Nephron progenitor cell (in vitro differentiated cells): ENCODE data around the gene CST1.
A peak's percentile ranks its signal among the peaks of the same experiment; 100 is the strongest.
"Not testable (repeated sequence)": the region's sequence is repeated elsewhere in the genome, so short reads cannot be mapped to it uniquely, and the experiment has no call there.

Experiments used
- DNase-seq: peaks from one replicate; pipeline ENCODE4 v3.0.0; 2021
- H3K27ac Mint-ChIP-seq: 2 replicates; pipeline ENCODE4 v1.8.0; 2021; ENCODE audit warnings: mild to moderate bottlenecking, moderate library complexity, mixed read lengths
- H3K27me3 Mint-ChIP-seq: 2 replicates; pipeline ENCODE4 v1.8.0; 2021; ENCODE audit warnings: mild to moderate bottlenecking, low read depth, mixed read lengths; ENCODE audit not compliant: poor library complexity
- H3K36me3 Mint-ChIP-seq: 2 replicates; pipeline ENCODE4 v1.8.0; 2021; ENCODE audit warnings: low read depth, mixed read lengths
- H3K4me1 Mint-ChIP-seq: 2 replicates; pipeline ENCODE4 v1.8.0; 2021; ENCODE audit warnings: mixed read lengths
- H3K4me3 Mint-ChIP-seq: 2 replicates; pipeline ENCODE4 v1.8.0; 2021; ENCODE audit warnings: mild to moderate bottlenecking, moderate library complexity, mixed read lengths
- H3K9me3 Mint-ChIP-seq: 2 replicates; pipeline ENCODE4 v1.8.0; 2021; ENCODE audit warnings: mild to moderate bottlenecking, moderate library complexity, mixed read lengths
- TF ChIP-seq, protein P1 (sequence below): fragments of 200-600 bp; sonication (generic); IDR thresholded peaks from 2 replicates; pipeline ENCODE4 v1.5.0; 2021; ENCODE audit warnings: antibody characterized with exemption

CST1 gene

DNA sequence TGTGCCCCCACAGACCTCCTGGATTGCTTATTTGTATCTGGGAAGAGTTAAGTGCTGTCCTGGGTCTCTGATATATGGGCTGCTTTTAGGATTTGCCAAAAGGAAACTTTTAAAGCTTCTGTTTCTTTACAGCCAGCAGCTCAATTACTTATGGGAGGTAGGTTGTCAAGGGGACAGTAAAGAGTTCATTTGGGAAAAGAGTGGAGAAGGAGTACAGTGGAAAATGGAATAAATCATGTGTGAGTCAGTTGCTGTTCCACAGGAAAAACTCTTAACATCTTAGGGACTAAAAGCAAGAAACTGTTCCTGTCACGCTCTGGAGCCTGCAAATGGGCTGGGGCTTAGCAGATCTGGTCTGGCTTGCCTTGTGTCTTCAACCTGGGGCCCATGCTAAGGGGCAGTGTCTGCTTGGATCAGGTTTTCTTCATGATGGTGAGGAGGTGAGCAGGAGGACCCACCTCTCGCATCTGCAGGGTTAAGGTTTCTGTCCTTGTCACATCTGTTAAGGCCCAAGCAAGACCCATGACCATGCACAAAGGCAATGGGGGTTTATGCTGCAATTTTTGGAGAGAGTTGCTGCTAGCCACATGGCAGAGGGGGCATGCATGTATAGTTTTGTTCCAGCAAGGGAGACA is 8.7 kb upstream of the CST1 start:
- no peak overlapping the region for H3K4me3 Mint-ChIP-seq
- no peaks in the 10 kb centered on the region for H3K36me3 Mint-ChIP-seq
- peak overlapping the region; percentile 23 for H3K27ac Mint-ChIP-seq
- H3K27me3 Mint-ChIP-seq = no peaks in the 10 kb centered on the region
- DNase-seq = no peak
- H3K9me3 Mint-ChIP-seq = no peaks in the 10 kb centered on the region
- TF ChIP-seq, protein P1, sequence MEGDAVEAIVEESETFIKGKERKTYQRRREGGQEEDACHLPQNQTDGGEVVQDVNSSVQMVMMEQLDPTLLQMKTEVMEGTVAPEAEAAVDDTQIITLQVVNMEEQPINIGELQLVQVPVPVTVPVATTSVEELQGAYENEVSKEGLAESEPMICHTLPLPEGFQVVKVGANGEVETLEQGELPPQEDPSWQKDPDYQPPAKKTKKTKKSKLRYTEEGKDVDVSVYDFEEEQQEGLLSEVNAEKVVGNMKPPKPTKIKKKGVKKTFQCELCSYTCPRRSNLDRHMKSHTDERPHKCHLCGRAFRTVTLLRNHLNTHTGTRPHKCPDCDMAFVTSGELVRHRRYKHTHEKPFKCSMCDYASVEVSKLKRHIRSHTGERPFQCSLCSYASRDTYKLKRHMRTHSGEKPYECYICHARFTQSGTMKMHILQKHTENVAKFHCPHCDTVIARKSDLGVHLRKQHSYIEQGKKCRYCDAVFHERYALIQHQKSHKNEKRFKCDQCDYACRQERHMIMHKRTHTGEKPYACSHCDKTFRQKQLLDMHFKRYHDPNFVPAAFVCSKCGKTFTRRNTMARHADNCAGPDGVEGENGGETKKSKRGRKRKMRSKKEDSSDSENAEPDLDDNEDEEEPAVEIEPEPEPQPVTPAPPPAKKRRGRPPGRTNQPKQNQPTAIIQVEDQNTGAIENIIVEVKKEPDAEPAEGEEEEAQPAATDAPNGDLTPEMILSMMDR = no peak
- peaks cover 47% of the 10 kb centered on the region for H3K4me1 Mint-ChIP-seq

- H3K4me3 Mint-ChIP-seq = peak overlapping the region; percentile 3
- H3K9me3 Mint-ChIP-seq, H3K27me3 Mint-ChIP-seq, DNase-seq, H3K36me3 Mint-ChIP-seq: not testable (repeated sequence)
- H3K27ac Mint-ChIP-seq = peak overlapping the region; percentile 13
- H3K4me1 Mint-ChIP-seq = peaks cover 62% of the 10 kb centered on the region
Observed at GRCh38 chr20:23756792-23757191, 6.1 kb upstream of the CST1 start.

DNA sequence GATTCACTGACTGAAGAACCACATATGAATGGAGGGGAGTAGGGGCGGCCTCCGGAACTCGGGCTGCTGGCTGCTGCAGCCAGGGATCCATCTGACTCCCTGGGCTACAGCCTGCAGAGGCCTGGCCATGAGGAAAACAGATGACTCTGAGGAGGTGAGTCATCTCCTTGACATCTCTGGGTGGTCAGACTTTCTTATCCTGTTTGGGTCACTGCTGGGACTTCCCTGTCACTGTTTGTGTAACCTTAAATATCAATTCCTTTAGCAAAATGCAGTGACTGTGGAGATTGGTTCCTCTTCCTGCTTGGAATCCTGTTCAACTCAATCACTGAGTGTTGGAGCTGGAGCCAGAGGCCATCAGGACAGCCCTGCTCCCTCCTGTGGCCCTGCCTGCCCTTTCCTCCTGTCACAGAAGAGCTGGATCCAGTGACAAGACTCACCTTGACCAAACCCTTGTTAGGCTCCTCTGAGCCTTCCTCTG is 4.4 kb upstream of the CST1 start:
- H3K4me3 Mint-ChIP-seq = not testable (repeated sequence)
- peaks cover 68% of the 10 kb centered on the region for H3K4me1 Mint-ChIP-seq

DNA sequence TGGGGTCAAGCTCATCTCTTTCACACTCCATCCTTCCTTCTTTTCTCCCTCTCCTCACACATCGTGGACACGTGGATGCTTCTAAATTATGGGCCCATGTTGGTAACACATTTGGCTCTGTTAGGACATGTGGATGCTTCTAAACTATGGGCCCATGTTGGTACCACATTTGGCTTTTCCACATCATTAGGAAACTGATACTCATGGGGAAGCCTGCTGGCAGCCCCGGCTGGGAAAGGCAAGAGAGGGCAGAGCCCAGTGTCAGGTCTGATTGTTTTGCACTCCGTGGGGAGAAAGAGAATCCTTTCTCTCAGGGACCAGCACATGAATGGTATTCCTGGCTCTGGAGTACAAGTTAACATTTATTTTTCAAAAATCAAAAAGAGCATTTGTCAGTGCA is 4.0 kb upstream of the CST1 start:
- H3K4me3 Mint-ChIP-seq = no peak overlapping the region
- TF ChIP-seq, protein P1 = no peak
- no peak for DNase-seq
- H3K27ac Mint-ChIP-seq = peak overlapping the region; percentile 51
- peaks cover 69% of the 10 kb centered on the region for H3K4me1 Mint-ChIP-seq
- H3K36me3 Mint-ChIP-seq = no peaks in the 10 kb centered on the region
- no peaks in the 10 kb centered on the region for H3K9me3 Mint-ChIP-seq
- peaks cover 3% of the 10 kb centered on the region for H3K27me3 Mint-ChIP-seq

More for the DNA sequence above, 4.4 kb upstream of the CST1 start:
- not testable (repeated sequence) for H3K27ac Mint-ChIP-seq, H3K27me3 Mint-ChIP-seq, H3K36me3 Mint-ChIP-seq, H3K9me3 Mint-ChIP-seq, DNase-seq

GRCh38 chr20:23753589-23753988 is 2.9 kb upstream of the CST1 start:
- peak overlapping the region; percentile 20 for H3K27ac Mint-ChIP-seq
- H3K36me3 Mint-ChIP-seq = no peaks in the 10 kb centered on the region
- peaks cover 72% of the 10 kb centered on the region for H3K4me1 Mint-ChIP-seq
- peak overlapping the region; percentile 37 for H3K4me3 Mint-ChIP-seq
- H3K9me3 Mint-ChIP-seq = no peaks in the 10 kb centered on the region
- TF ChIP-seq, protein P1 = no peak
- peaks cover 3% of the 10 kb centered on the region for H3K27me3 Mint-ChIP-seq
- no peak for DNase-seq

- Mint-ChIP-seq H3K27ac (no peak overlapping the region), H3K4me3 (no peak overlapping the region), H3K9me3 (no peaks in the 10 kb centered on the region), H3K4me1 (peaks cover 72% of the 10 kb centered on the region), H3K27me3 (peaks cover 3% of the 10 kb centered on the region), H3K36me3 (no peaks in the 10 kb centered on the region)
- no peak for DNase-seq
- TF ChIP-seq, protein P1 = no peak
Observed at GRCh38 chr20:23753194-23753548, 2.4 kb upstream of the CST1 start.

GRCh38 chr20:23752481-23753193 is 1.9 kb upstream of the CST1 start:
- TF ChIP-seq, protein P1 = no peak
- H3K27ac Mint-ChIP-seq = no peak overlapping the region
- peaks cover 3% of the 10 kb centered on the region for H3K27me3 Mint-ChIP-seq
- H3K4me1 Mint-ChIP-seq = peaks cover 73% of the 10 kb centered on the region
- H3K36me3 Mint-ChIP-seq = no peaks in the 10 kb centered on the region
- H3K4me3 Mint-ChIP-seq = no peak overlapping the region
- no peaks in the 10 kb centered on the region for H3K9me3 Mint-ChIP-seq
- DNase-seq = no peak
